IMR-90 (cell line): ENCODE data around the gene CACNG5.

Source experiments
- CEBPB ChIP-seq: IDR thresholded peaks from 2 replicates; pipeline ENCODE4 v1.6.1; 2012; ENCODE audit warnings: low read depth, low read length, improper control_type of control experiment
- CHD1 ChIP-seq: IDR thresholded peaks from 2 replicates; pipeline ENCODE4 v1.6.1; 2012; ENCODE audit warnings: low read depth, low read length, improper control_type of control experiment
- MAFK ChIP-seq: IDR thresholded peaks from 2 replicates; pipeline ENCODE4 v1.6.1; 2012; ENCODE audit warnings: low read depth, low read length, improper control_type of control experiment
- MAZ ChIP-seq: IDR thresholded peaks from 2 replicates; pipeline ENCODE4 v1.6.1; 2012; ENCODE audit warnings: low read depth, mild to moderate bottlenecking, low read length, improper control_type of control experiment, moderate library complexity, borderline replicate concordance
- MXI1 ChIP-seq: IDR thresholded peaks from 2 replicates; pipeline ENCODE4 v1.6.1; 2012; ENCODE audit warnings: low read depth, mild to moderate bottlenecking, low read length, moderate library complexity, borderline replicate concordance
- NFE2L2 ChIP-seq: fragments of 150-350 bp; IDR thresholded peaks from 2 replicates; pipeline ENCODE4 v1.6.1; 2016; ENCODE audit warnings: low read depth, mild to moderate bottlenecking, low read length
- POLR2A ChIP-seq: IDR thresholded peaks from 2 replicates; pipeline ENCODE4 v1.6.1; 2012; ENCODE audit warnings: mild to moderate bottlenecking, low read depth, low read length
- RAD21 ChIP-seq: IDR thresholded peaks from 2 replicates; pipeline ENCODE4 v1.6.1; 2012; ENCODE audit warnings: low read length, improper control_type of control experiment
- RCOR1 ChIP-seq: IDR thresholded peaks from 2 replicates; pipeline ENCODE4 v1.6.1; 2012; ENCODE audit warnings: mild to moderate bottlenecking, low read length, improper control_type of control experiment; ENCODE audit not compliant: insufficient replicate concordance
- RFX5 ChIP-seq: IDR thresholded peaks from 2 replicates; pipeline ENCODE4 v1.8.0; 2012; ENCODE audit warnings: low read depth, mild to moderate bottlenecking, low read length, moderate library complexity
- SMC3 ChIP-seq: fragments of 150-350 bp; IDR thresholded peaks from 2 replicates; pipeline ENCODE4 v1.6.1; 2016; ENCODE audit warnings: low read depth, mild to moderate bottlenecking, antibody characterized with exemption, low read length, moderate library complexity
- TF ChIP-seq, protein P1 (sequence below): conservative IDR thresholded peaks from 2 replicates; pipeline ENCODE4 v1.5.1; 2012; ENCODE audit warnings: mild to moderate bottlenecking, low read depth, low read length, improper control_type of control experiment

GRCh38 chr17:66789961-66790437, 44.9 kb upstream of the CACNG5 start:
- no peak for TF ChIP-seq RFX5
- TF ChIP-seq, protein P1, sequence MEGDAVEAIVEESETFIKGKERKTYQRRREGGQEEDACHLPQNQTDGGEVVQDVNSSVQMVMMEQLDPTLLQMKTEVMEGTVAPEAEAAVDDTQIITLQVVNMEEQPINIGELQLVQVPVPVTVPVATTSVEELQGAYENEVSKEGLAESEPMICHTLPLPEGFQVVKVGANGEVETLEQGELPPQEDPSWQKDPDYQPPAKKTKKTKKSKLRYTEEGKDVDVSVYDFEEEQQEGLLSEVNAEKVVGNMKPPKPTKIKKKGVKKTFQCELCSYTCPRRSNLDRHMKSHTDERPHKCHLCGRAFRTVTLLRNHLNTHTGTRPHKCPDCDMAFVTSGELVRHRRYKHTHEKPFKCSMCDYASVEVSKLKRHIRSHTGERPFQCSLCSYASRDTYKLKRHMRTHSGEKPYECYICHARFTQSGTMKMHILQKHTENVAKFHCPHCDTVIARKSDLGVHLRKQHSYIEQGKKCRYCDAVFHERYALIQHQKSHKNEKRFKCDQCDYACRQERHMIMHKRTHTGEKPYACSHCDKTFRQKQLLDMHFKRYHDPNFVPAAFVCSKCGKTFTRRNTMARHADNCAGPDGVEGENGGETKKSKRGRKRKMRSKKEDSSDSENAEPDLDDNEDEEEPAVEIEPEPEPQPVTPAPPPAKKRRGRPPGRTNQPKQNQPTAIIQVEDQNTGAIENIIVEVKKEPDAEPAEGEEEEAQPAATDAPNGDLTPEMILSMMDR: no peak
- TF ChIP-seq SMC3: no peak
- no peak for TF ChIP-seq NFE2L2
- TF ChIP-seq RAD21: no peak
- TF ChIP-seq MXI1: no peak
- no peak for TF ChIP-seq MAFK
- TF ChIP-seq POLR2A: no peak
- no peak for TF ChIP-seq RCOR1
- TF ChIP-seq MAZ: no peak
- no peak for TF ChIP-seq CEBPB
- TF ChIP-seq CHD1: no peak
